IPS DF 19.7 (cell line): Measurements from ENCODE around the gene TNFRSF4.
"Not testable (repeated sequence)": the region's sequence is repeated elsewhere in the genome, so short reads cannot be mapped to it uniquely, and the experiment has no call there.

Experiments used
- DNase-seq: peaks from one replicate; pipeline ENCODE4 v3.0.0-alpha.2; 2013; ENCODE audit warnings: low read depth, low spot score

TNFRSF4 gene

DNA sequence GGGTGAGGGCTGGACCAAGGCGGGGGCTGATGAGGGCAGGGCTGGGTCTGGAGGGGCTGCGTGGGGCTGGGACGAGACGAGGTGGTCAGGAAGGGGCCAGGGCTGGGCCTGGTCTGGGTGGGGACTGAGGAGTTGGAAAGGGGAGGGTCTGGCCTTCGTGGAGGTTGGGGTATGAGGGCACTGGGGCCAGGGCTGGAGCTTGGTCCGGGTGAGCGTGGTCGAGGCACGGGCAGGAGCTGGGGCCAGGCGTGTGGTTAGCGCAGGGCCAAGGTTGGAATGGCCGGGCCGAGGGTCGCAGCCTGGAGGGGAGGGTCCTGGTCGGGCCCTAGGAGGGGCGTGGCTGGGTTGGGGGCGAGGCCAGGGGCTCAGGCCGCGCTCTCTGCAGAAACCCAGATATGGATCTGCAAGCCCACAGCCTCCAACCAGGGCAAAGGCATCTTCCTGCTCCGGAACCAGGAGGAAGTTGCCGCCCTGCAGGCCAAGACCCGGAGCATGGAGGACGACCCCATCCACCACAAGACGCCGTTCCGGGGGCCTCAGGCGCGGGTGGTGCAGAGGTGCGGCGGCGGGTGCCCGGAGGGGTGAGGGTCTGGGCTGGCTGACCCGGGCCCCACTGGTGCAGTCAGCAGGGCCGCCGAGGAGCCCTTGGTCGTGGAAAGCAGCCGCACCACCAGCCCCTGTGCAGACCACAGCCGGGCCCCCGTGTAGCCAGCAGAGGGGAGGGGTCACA, 31.3 kb downstream of the TNFRSF4 start:
- no peak for DNase-seq

- no peak for DNase-seq
Measured at GRCh38 chr1:1181938-1182410, 32.0 kb downstream of the TNFRSF4 start.

DNA sequence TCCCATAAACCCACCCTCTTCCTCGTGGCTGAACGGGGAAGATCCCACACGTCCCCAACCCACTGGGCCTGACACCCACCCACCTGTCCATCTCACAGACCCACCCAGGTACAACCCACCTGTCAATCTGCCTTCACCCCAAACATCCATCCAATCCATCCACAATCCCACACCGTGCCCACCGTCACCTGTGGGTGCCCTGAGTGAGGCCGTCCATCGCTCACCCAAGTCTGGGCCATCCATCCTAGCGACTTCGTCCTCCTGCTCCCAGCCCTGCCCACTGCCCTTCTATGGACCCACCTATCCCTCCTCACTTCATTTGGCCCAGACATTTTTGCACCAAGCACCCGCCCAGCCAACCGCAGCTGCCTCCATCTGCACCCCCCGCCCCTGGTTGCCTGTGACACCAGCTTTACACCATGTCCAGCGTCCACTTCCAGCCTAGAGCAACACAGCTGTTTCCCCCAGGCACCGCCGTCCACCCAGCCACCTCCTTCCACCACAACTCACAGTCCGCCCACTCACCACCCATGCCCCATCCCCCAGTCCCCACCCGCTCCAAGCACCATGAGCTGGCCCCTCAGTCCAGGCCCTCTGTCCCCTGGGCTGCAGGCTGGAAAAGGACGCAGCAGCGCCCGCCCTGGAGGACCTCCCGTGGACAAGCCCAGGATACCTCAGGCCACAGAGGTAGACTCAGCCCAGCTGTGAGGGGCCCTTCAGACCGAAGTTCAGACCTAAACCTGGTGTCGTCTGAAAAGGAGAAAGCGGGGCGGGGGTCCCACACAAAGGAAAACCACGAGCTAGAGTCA, 32.6 kb downstream of the TNFRSF4 start:
- DNase-seq: no peak

DNA sequence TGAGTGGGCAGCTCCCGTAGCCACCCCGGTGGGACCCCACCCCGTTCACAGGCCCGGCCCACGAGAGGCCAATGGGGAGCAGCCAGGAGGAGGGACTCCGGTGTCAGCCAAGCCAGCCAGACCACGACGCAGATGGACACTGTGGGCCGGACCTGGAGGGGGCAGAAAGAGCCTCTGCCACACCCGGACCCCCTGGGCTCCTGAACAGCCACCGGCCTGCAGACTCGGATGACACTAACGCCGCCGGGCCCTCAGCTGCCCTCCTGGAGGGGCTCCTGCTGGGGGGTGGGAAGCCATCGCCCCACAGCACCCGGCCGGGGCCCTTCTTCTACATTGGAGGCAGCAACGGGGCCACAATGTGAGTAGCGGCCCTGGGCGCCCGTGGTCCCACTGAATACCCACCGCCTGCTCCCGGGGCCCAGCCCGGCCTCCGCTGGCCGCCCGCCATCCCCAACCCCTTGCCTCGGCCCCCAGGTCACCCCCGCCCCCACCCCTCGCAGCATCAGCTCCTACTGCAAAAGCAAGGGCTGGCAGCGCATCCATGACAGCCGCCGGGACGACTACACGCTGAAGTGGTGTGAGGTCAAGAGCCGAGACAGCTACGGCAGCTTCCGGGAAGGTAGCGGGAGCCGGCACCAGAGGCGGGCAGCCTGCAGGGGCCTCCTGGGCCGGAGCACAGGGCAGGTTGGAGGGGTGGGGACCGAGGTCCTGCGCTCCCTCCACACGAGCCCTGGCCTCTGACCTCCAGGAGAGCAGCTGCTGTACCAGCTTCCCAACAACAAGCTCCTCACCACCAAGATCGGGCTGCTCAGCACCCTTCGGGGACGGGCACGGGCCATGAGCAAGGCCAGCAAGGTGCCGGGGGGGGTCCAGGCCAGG, 33.7 kb downstream of the TNFRSF4 start:
- DNase-seq: no peak

GRCh38 chr1:1179346-1179982, 34.5 kb downstream of the TNFRSF4 start:
- no peak for DNase-seq

DNA sequence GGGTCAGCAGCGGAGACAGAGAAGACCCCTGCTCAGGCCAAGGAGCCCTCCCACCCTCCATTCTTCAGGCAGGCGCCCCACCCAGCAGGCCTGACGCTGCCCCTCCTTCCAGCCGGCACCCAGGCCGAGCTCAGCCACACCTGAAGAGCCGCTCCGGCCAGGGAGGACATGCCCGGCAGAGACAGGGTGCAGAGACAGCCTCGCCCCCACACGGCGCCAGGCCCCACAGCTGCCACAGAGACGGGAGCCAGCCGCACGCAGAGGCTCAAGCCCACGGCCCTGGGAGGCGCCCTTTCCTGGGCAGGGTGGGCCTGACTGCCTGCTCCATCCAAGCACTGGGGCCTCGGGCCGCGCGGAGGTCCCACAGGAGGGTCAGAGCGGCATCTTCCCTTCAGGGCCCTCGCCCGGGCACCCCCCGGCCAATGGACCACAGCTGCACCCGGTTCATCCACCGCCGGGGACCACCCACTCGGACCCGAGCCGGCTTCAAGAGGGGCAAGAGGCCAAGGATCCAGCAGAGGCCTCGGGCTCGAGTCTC, 35.1 kb downstream of the TNFRSF4 start:
- DNase-seq: no peak

DNA sequence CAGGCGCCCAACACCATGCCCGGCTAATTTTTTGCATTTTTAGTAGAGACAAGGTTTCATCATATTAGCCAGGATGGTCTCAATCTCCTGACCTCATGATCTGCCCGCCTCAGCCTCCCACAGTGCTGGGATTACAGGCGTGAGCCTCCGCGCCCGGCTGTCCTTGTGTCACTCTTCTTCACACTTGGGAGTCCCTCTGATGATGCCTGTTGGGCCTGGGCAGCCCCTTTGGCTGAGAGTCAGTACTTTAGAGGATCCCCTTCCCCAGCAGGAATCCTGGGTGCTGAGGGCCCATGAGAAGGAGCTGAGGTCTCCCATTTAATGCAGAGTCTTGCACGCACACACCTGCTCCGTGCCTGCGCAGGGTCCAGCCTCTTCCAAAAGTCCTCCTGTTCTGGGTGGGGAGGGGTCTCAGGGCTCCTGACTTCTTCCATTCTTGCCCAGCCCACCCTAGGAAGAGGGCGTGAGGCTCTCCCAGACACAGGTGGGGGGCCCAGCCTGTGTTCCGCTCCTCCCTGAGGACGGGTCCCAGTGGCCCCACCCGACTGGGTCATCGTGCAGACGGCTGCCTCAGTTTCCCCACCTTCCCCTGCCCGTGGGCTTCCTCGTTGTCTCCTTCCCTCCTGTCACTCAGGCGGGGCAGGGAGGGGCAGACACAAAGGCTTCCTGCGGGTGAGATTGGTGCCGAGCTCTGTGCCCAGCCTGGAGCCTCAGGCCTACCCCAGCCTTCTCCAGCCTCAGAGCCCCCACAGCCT, 36.3 kb downstream of the TNFRSF4 start:
- no peak for DNase-seq

GRCh38 chr1:1176931-1177330, 37.0 kb downstream of the TNFRSF4 start:
- DNase-seq: no peak

GRCh38 chr1:1176063-1176761, 37.7 kb downstream of the TNFRSF4 start:
- not testable (repeated sequence) for DNase-seq

DNA sequence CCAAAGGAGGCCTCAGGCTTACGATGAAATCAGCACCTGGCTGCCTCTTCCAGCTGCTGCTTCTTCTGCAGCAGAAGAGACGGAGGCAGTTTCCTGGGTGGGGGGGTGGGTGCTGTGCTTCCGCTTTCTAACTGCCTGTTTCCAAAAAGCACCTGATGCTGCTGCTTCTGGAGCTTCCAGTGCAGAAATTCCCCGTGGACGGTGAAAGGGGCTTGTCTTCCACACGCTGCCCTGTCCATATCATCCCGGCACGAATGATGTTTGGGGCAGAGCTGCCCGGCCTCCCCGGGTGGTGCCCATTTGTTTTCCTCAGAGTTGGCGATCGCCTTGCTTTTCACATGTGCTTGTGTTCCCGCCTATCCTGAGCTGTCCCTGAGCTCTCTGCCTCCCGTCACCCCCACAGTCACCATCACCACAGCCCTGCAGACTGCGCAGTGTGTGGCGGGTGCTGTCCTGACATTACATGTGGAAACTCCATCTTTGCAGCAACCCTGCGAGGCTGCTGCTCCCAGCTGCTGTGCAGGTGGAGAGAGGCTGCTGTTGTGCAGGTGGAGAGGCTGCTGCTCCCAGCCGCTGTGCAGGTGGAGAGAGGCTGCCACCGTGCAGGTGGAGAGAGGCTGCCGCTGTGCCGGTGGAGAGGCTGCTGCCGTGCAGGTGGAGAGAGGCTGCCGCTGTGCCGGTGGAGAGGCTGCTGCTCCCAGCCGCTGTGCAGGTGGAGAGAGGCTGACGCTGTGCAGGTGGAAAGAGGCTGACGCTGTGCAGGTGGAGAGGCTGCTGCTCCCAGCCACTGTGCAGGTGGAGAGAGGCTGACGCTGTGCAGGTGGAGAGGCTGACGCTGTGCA, 38.5 kb downstream of the TNFRSF4 start:
- DNase-seq: no peak

DNA sequence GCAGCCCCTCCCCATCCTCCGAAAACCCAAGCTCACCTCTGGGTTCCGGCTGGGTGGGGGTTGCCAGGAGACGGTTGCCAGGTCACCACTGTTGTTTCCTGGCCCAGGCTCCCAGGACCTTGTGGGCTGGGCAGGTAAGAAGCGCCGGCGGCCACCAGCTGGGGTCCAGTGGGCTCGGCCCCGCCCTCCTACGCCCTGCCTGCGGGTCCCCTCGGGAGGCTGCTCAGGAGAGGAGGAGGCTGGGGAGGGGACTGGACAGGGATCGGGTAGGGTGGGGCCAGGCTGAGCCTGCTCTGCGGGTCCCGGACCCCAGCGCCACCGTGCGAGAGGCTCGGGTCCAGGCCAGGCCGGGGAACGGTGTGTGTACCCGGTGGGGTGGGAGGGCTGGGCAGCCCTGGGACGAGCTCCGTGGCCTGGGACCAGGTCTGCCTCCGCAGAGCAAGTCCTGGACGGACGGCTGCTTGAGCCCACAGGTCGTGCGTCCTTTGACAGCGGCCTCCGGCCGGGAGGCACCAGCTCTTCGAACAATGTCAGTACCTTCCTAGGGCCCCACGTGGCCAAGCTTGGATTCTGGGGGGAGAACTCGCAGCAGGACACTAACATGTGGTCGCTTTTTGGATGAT, 40.0 kb downstream of the TNFRSF4 start, which contains the start of gene TTLL10:
TSS of gene TTLL10 (plus strand) at position 88 of the 623 bp plus-strand sequence. CDS start 5,336 bp downstream, outside the sequence.
- peak; percentile 33 for DNase-seq

DNA sequence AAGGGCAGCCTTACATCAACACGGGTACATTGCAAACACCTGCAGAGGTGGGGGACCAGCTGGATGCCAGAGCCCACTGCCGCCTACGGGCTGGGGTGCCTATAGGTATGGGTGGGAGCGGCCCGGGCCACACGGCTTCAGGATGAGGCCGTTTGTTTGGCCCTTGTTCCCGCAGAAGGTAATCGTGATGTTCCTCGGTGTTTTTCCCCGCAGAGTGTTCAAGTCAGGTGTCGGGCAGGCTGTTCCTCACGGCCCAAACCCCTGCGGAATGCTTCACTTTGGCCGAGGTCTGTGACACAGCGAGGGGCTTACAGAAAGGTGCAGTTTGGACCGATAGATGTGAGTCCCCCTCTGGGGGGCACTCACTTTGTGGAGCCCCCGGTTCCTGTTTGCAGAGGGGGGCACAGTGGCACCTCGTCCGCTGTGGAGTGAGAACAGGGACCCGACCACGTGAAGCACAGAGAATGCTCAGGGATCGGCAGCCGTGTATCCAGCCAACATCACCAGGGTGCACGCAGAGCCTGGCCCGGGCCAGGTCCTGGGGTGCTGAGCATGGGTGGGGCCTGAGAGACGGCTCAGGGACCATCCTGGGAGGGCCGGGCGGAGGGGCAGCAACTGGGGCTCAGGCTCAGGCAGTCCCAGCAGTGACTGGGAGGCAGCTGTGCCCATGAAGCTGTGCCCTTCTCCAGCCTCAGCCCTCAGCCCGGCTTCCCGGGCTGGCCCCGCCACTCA, 40.7 kb downstream of the TNFRSF4 start:
- no peak for DNase-seq

DNA sequence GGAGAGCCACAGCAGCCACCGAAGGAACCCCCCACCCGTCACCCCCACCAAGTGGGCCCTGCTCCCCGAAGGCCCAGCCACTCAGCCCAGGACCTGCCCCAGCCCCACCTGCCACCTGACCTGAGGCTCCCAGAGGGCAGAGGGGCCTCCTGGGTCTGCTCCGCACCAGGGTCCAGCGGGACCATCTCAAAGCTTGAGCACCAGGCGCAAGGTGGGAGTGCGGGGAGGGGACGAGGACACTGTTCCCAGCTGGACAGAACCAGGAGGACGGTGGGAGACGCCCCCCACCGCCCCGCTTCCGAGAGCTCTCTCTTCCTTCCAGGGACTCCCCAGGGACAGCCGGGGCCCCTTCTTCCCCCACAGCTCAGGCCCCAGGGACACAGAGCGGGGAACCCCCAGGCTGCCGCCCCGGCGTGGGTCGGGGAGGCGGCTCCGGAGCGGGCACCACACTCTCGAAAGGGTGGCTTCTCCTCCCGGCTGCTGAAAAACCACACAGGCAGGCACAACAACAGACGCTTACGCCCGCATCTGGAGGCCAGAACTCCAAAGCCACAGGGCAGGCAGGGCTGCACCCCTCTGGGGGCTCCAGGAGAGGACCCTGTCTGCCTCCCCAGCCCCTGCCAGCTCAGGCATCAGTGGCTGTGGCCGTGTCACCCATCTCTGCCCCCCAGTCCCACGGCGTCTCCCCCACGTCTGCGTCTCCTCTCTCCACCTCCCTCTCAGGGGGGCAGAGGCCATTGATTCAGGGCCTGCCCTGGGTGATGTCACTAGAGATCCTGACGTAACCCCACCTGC, 42.2 kb downstream of the TNFRSF4 start:
- no peak for DNase-seq

GRCh38 chr1:1171161-1171545, 42.8 kb downstream of the TNFRSF4 start:
- DNase-seq: no peak

DNA sequence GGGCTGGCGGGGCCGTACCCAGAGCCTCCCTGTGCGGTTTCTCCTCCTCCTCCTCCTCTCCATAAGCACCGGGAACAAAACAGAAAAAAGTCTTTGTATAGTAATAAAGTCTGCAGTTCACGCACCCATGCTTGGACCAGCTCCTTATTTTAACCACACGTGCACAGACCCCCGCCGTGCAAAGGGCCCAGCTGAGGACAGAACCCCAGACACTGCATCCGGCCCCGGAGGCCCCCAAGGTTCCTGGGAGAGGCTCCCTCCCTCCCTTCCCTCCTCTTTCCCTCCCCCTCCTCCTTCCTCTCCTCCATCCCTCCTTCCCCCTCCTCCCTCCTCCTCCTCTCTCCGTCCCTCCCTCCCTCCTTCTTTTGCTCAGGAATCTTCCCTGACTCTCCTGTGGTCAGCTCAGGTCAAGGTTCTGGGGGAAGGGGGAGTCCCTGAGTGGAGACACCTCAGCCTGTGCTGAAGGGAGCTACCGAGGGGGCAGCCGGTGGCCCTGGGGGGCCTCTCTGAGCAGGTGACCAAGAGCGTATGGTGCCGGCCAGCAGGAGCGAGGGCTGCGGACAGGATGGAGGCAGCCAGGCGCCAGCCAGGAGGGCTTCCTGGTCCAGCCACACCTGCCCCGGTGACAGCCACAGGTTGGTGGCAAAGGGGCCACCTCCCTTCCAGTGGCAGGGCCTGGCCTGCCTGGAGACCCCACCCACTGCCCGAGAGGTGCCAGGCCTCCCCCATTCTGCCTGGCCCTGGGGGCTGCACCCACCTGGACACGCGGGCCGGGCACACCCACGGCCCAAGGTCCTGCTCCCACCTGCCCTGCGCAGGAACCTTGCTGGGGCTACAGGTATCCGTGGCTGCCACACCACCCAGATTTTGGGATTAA, 43.5 kb downstream of the TNFRSF4 start:
- DNase-seq: no peak
